Muscle of leg (tissue), 11 donors: ENCODE data around the gene DOCK2. TPM values are rescaled to one million over a fixed set of nuclear protein-coding genes. Genes with fewer than 3 reads are reported as not detected.
"Not testable (repeated sequence)": the region's sequence is repeated elsewhere in the genome, so short reads cannot be mapped to it uniquely, and the experiment has no call there.

Experiments used
- DNase-seq: peaks from one replicate; pipeline ENCODE4 v3.0.0; 2013
- H3K27ac ChIP-seq: one replicate; pipeline ENCODE4 v1.5.1; 2013; ENCODE audit warnings: mild to moderate bottlenecking, low read length, control low read depth
- H3K27me3 ChIP-seq: one replicate; pipeline ENCODE4 v1.6.1; 2013; ENCODE audit warnings: low read length; ENCODE audit not compliant: control insufficient read depth, insufficient read depth
- H3K36me3 ChIP-seq: one replicate; pipeline ENCODE4 v1.6.1; 2013; ENCODE audit warnings: low read length; ENCODE audit not compliant: control insufficient read depth, insufficient read depth
- H3K4me1 ChIP-seq: one replicate; pipeline ENCODE4 v1.6.1; 2013; ENCODE audit warnings: low read length; ENCODE audit not compliant: control insufficient read depth, insufficient read depth
- H3K4me3 ChIP-seq: one replicate; pipeline ENCODE4 v1.5.1; 2013; ENCODE audit warnings: low read length, control low read depth
- H3K9me3 ChIP-seq: replicated peaks from 2 replicates; pipeline ENCODE4 v1.6.1; 2013; ENCODE audit warnings: low read depth, low read length; ENCODE audit not compliant: control insufficient read depth
- WGBS: methylation state at CpG from one replicate; pipeline ENCODE4 v1.1.5; 2013; ENCODE audit warnings: missing lambda C conversion rate; ENCODE audit not compliant: insufficient coverage; 5-methylcytosine and 5-hydroxymethylcytosine counted together
- polyA plus RNA-seq, 8 donors: library from polyadenylated mRNA; unstranded; fragments of 120-200 nt; gene quantifications; one replicate each; pipeline versions ENCODE4 v1.2.1 to v1.2.3, GENCODE V29; 2013; ENCODE audit warnings: inconsistent platforms in 1 of 8, low replicate concordance in 1 of 8; ENCODE audit not compliant: insufficient read length in 8 of 8, insufficient read depth in 1 of 8
- total RNA-seq: library from RNA; stranded (reverse); fragments of 120-200 nt; gene quantifications from one replicate; pipeline ENCODE4 v1.2.4, GENCODE V29; 2013

Gene DOCK2
- total and polyA plus RNA-seq, 9 donors: 3.4 to 4.5 (median 3.8) TPM

GRCh38 chr5:169764018-169764378 lies 126.9 kb downstream of the DOCK2 start:
- WGBS: 26% methylated on average over 3 of the region's 5 CpGs

DNA sequence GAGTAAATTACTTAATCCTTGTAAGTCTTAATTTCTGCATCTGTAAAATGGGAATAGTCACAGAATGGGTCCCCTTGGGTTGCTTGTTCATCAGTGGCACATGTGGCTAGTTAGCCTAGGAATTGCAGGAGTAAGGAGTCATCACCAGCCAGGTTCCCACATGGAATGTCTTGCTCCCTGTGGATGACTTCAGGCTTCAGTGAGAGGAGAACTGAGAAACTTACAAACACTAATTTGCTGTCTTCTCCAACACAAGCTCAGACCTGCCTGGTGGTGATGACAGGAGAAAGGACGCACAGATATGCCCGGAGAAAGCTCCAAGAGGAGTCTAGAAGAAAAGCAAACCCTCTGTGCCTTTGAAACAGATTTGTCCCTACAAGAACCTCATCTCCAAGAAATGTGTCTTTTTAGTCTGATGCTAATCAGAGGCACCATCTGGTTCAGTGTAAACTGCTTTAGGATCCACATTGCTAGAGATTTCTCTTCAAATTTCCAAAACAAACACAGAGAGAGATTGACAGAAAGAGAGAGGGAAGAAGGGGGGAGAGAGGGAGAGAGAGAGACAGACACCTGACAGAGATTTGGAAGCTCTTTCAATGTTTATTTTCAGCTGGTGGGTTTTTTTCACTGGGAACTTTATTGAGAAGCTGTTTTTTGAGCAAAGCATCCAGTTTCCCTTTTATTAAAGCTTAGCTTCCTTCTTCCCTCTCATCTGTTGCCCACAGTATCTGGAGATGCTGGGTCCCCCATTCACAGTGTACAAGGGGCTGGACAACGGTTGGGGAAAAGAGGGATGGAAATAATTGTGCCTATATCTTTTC lies 128.3 kb downstream of the DOCK2 start:
- no CpG with 5 or more reads among the region's 3 CpGs for WGBS
- H3K36me3 ChIP-seq: no peaks in the 10 kb centered on the region
- DNase-seq: no peak

More at GRCh38 chr5:169764018-169764378, 126.9 kb downstream of the DOCK2 start:
- no peak for DNase-seq
- H3K4me1 ChIP-seq: no peaks in the 10 kb centered on the region
- no peaks in the 10 kb centered on the region for H3K27me3 ChIP-seq
- no peak overlapping the region for H3K4me3 ChIP-seq
- H3K27ac ChIP-seq: no peak overlapping the region
- no peaks in the 10 kb centered on the region for H3K9me3 ChIP-seq
- H3K36me3 ChIP-seq: no peaks in the 10 kb centered on the region

DNA sequence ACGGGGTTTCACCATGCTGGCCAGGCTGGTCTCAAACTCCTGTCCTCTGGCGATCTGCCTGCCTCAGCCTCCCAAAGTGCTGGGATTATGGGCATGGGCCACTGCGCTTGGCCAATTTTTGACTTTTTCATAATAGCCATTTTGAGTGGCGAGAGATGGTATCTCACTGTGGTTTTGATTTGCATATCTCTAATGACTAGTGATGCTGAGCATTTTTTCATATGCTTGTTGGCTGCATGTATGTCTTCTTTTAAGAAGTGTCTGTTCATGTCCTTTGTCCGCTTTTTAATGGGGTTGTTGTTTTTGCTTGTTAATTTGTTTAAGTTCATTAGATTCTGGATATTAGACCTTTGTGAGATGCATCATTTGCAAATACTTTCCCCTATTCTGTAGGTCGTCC lies 129.9 kb downstream of the DOCK2 start:
- DNase-seq, H3K36me3 ChIP-seq, H3K4me1 ChIP-seq, H3K27me3 ChIP-seq, H3K9me3 ChIP-seq, H3K27ac ChIP-seq, H3K4me3 ChIP-seq: not testable (repeated sequence)
- no CpG with 5 or more reads among the region's 6 CpGs for WGBS

More for the DNA sequence above, 128.3 kb downstream of the DOCK2 start:
- Histone ChIP-seq H3K27me3 (no peaks in the 10 kb centered on the region), H3K4me3 (no peak overlapping the region), H3K4me1 (no peaks in the 10 kb centered on the region), H3K9me3 (no peaks in the 10 kb centered on the region), H3K27ac (no peak overlapping the region)

GRCh38 chr5:169767938-169768337 lies 130.9 kb downstream of the DOCK2 start:
- H3K27me3 ChIP-seq: no peaks in the 10 kb centered on the region
- no peak overlapping the region for H3K4me3 ChIP-seq
- no CpG with 5 or more reads among the region's 6 CpGs for WGBS
- no peaks in the 10 kb centered on the region for H3K36me3 ChIP-seq
- H3K9me3 ChIP-seq: no peaks in the 10 kb centered on the region
- H3K4me1 ChIP-seq: no peaks in the 10 kb centered on the region
- no peak for DNase-seq
- H3K27ac ChIP-seq: no peak overlapping the region

DNA sequence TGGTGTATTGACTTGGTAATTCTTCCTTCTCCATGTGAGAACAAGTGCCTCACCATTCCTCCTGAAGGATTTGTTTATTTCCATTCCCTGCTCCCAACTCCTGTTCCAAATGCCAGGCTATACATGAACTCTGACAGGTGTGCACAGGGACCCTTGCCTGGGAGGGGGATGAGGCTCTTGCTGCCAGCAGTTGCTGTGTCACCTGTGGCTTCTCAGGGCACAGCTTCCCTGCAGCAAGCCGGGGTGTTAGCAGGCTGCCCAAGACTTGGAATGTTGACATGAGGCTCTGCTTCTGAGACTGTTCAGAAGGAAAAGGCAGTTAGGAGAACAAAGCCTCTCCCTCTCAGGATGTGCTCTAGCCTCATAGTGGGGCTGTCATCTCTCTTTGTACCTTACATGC lies 131.3 kb downstream of the DOCK2 start:
- Histone ChIP-seq H3K27ac (no peak overlapping the region), H3K4me3 (no peak overlapping the region), H3K4me1 (no peaks in the 10 kb centered on the region), H3K27me3 (no peaks in the 10 kb centered on the region), H3K36me3 (no peaks in the 10 kb centered on the region), H3K9me3 (no peaks in the 10 kb centered on the region)
- 80% methylated on average over 1 of the region's 1 CpG for WGBS
- DNase-seq: no peak

GRCh38 chr5:169770109-169770508 lies 133.0 kb downstream of the DOCK2 start:
- H3K27me3 ChIP-seq: no peaks in the 10 kb centered on the region
- H3K4me1 ChIP-seq: no peaks in the 10 kb centered on the region
- H3K9me3 ChIP-seq: no peaks in the 10 kb centered on the region
- DNase-seq: no peak
- no CpG with 5 or more reads among the region's 1 CpG for WGBS
- no peak overlapping the region for H3K4me3 ChIP-seq
- H3K36me3 ChIP-seq: no peaks in the 10 kb centered on the region
- no peak overlapping the region for H3K27ac ChIP-seq

DNA sequence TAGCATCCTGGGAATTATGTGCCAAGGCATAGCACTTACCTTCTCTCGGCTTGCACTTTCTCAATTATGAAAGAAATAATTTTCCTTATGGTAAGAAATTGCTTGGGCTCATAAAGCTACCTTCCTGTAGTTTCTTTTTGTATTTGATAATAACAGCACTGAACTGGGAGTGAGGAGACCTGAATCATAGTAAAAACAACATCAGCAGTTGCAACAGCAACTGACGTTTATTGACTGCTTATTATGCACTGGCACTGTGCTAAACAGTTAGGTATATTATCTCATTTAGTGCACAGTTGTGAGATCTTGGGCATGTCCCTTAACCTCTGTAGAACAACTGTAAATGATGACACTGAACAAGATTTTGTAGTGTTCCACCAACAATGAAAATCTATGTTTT lies 135.2 kb downstream of the DOCK2 start:
- H3K36me3 ChIP-seq: no peaks in the 10 kb centered on the region
- no peak overlapping the region for H3K4me3 ChIP-seq
- no peak overlapping the region for H3K27ac ChIP-seq
- WGBS: no CpG with 5 or more reads among the region's 2 CpGs
- no peaks in the 10 kb centered on the region for H3K27me3 ChIP-seq
- no peak for DNase-seq
- no peaks in the 10 kb centered on the region for H3K9me3 ChIP-seq
- no peaks in the 10 kb centered on the region for H3K4me1 ChIP-seq

- no peaks in the 10 kb centered on the region for H3K9me3 ChIP-seq
- no peaks in the 10 kb centered on the region for H3K36me3 ChIP-seq
- no peak overlapping the region for H3K27ac ChIP-seq
- H3K27me3 ChIP-seq: no peaks in the 10 kb centered on the region
- no peak for DNase-seq
- no peak overlapping the region for H3K4me3 ChIP-seq
- no peaks in the 10 kb centered on the region for H3K4me1 ChIP-seq
- WGBS: 61% methylated on average over 3 of the region's 6 CpGs
Observed at GRCh38 chr5:169772688-169773087, 135.6 kb downstream of the DOCK2 start.

GRCh38 chr5:169777159-169777558 lies 140.1 kb downstream of the DOCK2 start:
- Histone ChIP-seq H3K4me3 (no peak overlapping the region), H3K27ac (no peak overlapping the region), H3K36me3 (no peaks in the 10 kb centered on the region), H3K27me3 (no peaks in the 10 kb centered on the region), H3K4me1 (no peaks in the 10 kb centered on the region), H3K9me3 (no peaks in the 10 kb centered on the region)
- DNase-seq: no peak
- WGBS: 26% methylated on average over 5 of the region's 6 CpGs

GRCh38 chr5:169778622-169779596 lies 141.8 kb downstream of the DOCK2 start:
- H3K36me3 ChIP-seq: no peaks in the 10 kb centered on the region

More at GRCh38 chr5:169778622-169779596, 141.8 kb downstream of the DOCK2 start:
- no peak overlapping the region for H3K27ac ChIP-seq
- H3K27me3 ChIP-seq: no peaks in the 10 kb centered on the region
- 61% methylated on average over 4 of the region's 7 CpGs for WGBS
- DNase-seq: no peak
- H3K9me3 ChIP-seq: no peaks in the 10 kb centered on the region
- H3K4me1 ChIP-seq: no peaks in the 10 kb centered on the region
- H3K4me3 ChIP-seq: no peak overlapping the region
